OCI-M1 (cell line): Measurements from ENCODE around the gene EEF2KMT.
"Not testable (repeated sequence)": the region's sequence is repeated elsewhere in the genome, so short reads cannot be mapped to it uniquely, and the experiment has no call there.

ENCODE experiments used
- DNase-seq: peaks from one replicate; lab custom pipeline; 2025; lab: John Stamatoyannopoulos, UW

The EEF2KMT gene

GRCh38 chr16:5070431-5071186 lies 27.0 kb downstream of the EEF2KMT start:
- no peak for DNase-seq

DNA sequence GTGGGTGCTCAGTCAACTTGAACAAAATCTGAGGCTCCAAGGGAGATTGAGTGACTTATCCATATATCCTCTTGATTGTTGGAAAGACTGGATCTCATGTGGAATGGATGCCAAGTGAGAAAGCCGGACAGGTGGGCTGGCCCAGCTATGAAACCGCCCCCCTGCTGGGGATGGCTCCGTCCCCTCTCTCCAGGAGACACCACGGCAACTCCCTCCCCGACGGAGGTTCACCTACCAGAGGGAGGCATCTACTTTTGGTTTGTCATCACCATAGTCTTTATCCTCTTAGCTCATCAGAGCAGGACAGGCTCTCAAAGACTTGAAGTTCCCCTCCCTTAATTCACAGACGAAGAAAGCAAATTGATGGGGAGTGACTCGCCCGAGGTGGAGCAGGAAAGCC lies 27.7 kb downstream of the EEF2KMT start:
- no peak for DNase-seq

- DNase-seq = no peak
These were observed 28.5 kb downstream of the EEF2KMT start for GRCh38 chr16:5069048-5069447.

DNA sequence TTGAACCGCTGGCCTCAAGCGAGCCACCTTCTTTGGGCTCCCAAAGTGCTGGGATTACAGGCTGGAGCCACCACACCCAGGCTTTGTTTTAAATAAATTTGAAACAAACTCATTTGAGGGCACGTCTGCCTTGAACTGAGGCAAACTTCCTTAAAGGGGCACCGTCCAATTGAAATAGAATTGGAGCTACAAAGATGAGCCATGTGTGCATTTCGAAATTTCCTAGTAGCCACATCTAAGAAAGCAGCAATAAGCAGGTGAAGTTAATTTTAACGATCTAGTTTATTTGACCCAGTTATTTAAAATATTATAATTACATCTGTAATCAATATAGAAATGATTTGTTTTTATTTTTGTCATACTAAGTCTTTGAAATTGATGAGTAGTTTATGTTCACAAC lies 31.1 kb downstream of the EEF2KMT start:
- DNase-seq = no peak

- DNase-seq = no peak
These were observed 31.8 kb downstream of the EEF2KMT start, which contains the start of gene C16orf89 for GRCh38 chr16:5065813-5066212. Gene C16orf89, minus strand, starts transcription at chr16:5065956. Its CDS starts 48 bp downstream, at chr16:5065908.

- DNase-seq = no peak
These were observed 32.3 kb downstream of the EEF2KMT start for GRCh38 chr16:5065326-5065725.

GRCh38 chr16:5064915-5065314 lies 32.7 kb downstream of the EEF2KMT start:
- no peak for DNase-seq

DNA sequence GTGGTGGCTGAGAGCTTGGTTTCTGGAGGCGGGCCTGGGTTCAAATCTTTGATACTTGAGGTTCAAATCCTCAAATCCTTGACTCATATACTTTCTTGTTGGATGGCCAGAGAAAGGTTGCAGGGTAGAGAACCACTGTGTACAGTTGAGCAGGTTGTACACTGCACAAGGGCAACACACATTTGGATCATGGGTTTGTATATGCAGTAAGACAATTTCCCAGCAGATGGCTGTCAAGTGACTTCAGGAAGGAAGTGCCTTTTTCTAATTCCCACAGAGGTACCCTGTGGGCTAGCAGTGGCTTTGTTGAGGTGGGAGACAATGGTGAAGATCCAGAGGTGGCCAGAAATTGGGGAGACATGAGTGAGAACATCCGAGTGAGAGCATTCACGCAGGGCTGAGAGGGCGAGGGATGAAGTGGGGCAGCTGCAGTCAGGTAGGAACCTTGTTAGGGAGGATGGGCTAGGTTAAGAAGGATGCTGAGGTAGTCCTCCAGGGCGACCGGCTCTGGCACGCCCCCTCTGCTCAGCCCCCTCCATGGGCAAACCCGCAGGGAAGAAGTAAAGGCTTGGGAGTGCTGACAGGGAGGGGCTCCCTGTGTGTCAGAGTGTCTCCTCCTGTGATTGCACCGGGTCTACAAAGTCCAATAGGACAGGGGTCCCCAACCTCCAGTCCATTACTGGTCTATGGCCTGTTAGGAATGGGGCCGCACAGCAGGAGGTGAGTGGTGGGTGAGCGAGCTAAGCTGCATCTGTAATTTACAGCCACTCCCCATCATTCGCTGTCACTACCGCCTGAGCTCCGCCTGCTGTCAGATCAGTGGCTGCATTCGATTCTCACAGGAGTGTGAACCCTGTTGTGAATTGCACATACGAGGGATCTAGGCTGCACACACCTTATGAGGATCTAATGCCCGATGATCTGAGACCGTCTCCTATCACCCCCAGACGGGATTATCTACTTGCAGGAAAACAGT lies 34.5 kb downstream of the EEF2KMT start:
- DNase-seq = peak; percentile 19

DNA sequence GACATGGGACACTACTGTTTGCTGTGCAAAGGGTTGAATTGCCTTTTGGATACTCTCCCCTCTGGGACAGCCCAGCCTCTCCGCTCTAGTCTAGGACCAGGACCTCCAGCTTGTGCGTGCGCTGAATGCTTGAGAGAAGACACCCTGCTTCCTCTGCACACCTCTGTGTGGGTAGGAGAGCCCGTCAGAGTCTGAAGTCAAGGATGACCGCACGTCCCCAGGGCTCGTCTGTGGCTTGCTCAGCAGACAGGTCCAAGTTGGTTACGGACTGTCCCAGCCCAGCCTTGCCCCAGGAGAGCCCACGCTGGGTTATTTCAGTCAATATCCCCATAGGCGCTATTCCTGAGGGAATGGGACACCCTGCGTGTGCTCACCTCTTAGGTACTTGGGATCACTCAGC lies 35.5 kb downstream of the EEF2KMT start:
- no peak for DNase-seq

DNA sequence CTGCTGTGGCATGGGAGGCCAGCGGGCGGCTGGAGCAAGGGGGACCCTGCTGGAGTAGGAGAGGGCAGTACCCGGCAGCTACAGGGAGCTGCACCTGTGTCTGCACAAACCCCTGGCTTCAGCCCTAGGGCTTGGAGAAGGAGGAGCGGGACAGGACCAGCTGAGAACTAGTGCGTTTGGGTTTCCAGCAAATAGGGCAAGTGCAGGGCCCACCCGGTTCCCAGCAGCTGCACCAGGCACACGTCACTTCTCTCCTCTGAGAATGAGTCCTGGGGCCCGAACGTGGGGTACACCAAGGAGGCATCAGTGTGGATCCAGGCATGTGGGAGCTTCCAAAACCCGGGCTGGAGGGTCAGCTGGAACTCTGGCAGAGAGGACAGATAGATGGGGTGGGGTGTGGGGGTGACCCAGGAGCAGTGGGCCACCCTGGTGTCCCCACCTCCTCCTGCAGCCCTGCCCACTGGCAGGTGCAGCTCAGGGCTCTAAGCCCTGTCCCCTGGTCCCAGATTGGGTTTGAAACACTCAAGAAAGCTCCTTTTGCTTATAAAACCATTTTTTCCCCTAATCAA lies 37.4 kb downstream of the EEF2KMT start:
- DNase-seq = no peak

DNA sequence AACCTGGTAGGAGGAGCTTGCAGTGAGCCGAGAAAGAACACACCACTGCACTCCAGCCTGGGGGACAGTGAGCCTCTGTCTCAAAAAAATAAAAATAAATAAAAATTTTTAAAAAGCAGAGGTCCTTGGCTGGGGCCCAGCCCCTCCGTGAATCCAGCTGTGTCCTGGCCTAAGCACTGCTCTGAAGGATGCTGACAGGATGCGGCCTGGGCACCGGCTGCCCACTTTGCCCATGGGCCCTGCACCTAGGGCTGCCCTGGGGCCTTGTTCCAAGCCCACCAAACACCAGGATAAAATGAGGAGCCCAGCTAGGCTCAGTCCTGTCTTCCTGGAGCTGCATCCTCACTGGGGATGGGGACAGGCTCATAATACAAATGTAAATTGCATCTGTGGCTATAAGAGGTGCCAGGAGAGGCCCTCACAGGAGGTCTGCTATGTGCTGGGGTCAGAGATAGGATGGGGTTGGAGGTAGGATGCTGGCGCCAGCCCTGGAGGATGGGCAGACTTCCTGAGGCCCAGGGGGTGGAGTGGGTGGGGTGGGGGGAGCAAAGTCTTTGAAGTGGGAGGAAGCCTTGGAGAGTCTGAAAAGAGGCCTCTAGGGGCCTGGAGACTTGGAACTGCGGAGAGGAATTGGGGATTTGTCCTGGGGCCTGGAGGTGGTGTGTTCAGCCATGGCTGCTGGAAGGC lies 38.1 kb downstream of the EEF2KMT start:
- no peak for DNase-seq

GRCh38 chr16:5058476-5058875 lies 39.1 kb downstream of the EEF2KMT start:
- no peak for DNase-seq

DNA sequence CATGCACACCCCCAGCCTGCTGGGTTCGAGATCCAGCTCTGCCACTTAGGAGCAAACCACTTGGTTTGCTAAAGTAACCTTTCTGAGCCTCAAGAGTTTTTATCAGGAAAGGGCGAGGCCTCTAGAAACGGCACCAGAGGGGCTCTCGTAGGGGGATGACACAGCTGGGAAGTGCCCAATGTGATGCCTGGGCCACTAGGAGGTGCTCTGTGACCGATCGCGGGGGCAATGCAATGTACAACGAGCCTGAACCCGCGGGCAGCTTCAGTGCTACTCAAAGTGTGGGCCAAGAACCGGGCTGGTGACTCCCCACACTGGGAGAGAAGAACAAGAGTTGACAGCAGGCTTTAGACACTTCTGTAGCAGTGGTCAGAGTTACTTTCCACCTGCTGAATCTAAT lies 41.2 kb downstream of the EEF2KMT start:
- DNase-seq = peak; percentile 72

DNA sequence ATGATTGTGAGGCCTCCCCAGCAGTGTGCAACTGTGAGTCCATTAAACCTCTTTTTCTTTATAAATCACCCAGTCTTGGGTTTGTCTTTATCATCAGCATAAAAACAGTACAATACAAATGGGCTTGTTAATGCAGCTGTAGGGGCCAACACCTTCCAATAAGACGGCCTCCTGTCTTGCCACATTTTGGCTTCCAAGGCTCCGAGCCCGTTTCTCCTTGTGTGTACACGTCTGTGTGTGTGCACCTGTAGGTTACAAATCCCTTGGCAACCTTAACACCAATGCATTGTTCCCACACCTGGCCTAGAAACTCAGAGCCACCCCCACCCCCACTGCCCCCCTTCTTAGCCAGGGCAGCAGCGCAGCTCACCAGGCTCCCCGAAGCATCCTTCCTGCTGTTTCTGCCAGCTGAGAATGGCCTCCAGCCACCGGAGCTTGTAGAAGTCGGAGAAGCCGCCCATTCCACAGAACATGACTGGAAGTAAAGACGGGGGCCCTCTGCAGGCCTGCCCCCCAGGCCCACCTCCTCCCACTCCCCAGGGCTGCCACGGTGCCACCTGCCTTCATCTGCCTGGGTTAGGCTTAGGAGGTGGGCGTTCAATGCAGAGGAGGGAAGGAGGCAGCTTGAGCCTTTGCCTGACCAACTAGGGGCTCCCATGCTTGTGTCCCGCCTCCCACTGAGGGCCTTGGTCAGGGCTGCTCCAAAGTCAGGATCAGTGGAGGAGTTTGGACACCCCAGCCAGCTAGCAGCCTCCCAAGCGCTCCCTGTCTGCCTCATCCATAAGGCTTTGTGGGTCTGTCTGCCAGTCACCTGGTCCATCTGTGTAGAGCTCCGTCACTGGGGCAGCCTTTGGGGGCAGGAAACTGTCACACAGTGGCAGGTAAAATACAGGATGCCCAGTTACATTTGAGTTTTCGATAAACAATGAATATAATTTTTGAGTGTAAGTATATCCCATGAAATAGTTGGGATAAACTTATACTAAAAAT lies 42.4 kb downstream of the EEF2KMT start:
- no peak for DNase-seq

- DNase-seq = no peak
These were observed 50.7 kb downstream of the EEF2KMT start for GRCh38 chr16:5046914-5047313.

DNA sequence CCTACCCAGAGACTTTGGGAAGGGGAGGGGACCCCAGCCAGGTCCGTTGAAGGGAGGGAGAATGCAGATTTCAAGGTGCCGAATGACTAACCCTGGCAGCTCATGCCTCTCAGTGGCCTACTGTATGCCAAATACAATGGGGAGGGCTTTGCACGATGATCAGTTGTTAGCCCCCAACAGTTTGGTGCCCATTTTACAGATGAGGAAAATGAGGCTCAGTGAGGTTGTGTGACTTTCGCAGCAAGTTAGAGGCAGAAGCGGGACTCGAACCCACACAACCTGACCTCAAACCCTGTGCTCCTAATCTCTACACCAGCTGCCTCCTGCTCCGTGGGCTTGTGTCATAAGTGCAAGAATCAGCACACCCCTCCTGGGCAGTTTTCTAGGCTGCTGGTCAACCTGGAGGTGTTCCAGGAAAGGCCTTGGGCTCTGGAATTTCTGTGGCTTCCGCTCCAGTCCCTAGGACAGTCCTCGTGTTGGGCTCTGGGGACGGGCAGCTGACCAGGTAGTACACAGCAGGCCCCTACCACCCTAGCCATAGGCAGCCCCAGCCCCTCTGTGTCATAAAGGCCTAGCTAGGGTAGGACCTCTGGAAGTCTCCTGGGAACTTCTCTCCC lies 52.0 kb downstream of the EEF2KMT start:
- DNase-seq = no peak

- DNase-seq = not testable (repeated sequence)
These were observed 53.0 kb downstream of the EEF2KMT start for GRCh38 chr16:5044581-5044980.

DNA sequence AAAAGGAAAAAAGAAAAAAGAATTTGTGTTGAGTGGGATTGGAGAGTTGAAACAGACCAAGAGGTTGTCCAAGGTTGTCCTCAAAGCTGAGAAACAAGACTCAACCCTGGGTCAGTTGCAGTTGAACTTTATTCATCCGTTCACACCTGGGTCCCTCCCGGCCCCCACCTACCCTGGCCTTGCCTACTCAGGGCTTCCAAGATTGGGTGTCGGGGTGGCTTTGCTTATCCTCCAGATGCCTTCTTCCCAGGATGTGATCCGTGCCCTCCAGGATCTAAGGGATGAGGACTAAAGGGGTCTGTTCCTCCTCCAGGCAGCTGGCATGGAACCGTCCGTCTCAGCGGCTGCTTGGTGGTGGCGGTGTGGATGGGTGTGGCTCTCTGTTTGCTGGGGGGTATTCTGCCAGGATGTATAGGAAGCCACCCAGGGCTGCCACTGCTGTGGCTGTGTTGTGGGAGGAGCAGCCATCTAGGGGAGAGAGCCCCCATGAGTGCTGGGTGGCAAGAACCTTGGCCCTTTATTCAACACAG lies 53.5 kb downstream of the EEF2KMT start:
- DNase-seq = no peak

GRCh38 chr16:5042574-5043171 lies 54.9 kb downstream of the EEF2KMT start:
- no peak for DNase-seq
